HCT116 (cell line): Measurements from ENCODE around the gene CPNE9. TPM values are rescaled to one million over a fixed set of nuclear protein-coding genes. Genes with fewer than 3 reads are reported as not detected.

Experiments used
- ATAC-seq: fragments of 200-7000 bp; cut with Tn5 transposase; 2 replicates; pipeline ENCODE4 v1.9.1; 2020; ENCODE audit warnings: mild to moderate bottlenecking, moderate library complexity
- BruUV-seq: library from RNA; stranded (reverse); fragments of 400-500 nt; replicated peaks from 2 replicates; lab custom pipeline; 2021; lab: Mats Ljungman, UMichigan
- CTCF ChIA-PET: fragments of 300-600 bp; sonication (Branson Sonifier 250); formaldehyde crosslinking; loops from one replicate; lab custom pipeline; 2021; ENCODE audit warnings: antibody characterized with exemption; lab: Charles Lee
- POLR2A ChIA-PET: fragments of 300-600, 350-600 bp; sonication (Branson Sonifier 250); formaldehyde crosslinking; loops from one replicate; lab custom pipeline; 2021; ENCODE audit warnings: antibody characterized with exemption; lab: Charles Lee
- RAD21 ChIA-PET, 2 experiments: fragments of 300-600 bp; sonication (Branson Sonifier 250); formaldehyde crosslinking; loops; one replicate each; lab custom pipeline; 2023; ENCODE audit warnings: low total read pairs in 2 of 2; ENCODE audit not compliant: uncharacterized antibody in 2 of 2, unreplicated experiment in 2 of 2, low non-redundant PET in 1 of 2; lab: Charles Lee
- DNase-seq: peaks from one replicate; pipeline ENCODE4 v3.0.0-alpha.2; 2010; ENCODE audit warnings: low read depth, low spot score
- H2AFZ ChIP-seq: fragments of 200-600 bp; shearing (Covaris generic), sonication (generic); 2 replicates; pipeline ENCODE4 v1.6.1; 2017; ENCODE audit warnings: low read depth, mixed run types, mixed read lengths, antibody characterized with exemption, low read length; ENCODE audit not compliant: poor library complexity, severe bottlenecking
- H3K27ac ChIP-seq: 2 replicates; pipeline ENCODE4 v1.5.1; 2012; ENCODE audit warnings: low read depth, low read length
- H3K27me3 ChIP-seq: fragments of 200-600 bp; sonication (generic); 2 replicates; pipeline ENCODE4 v1.6.1; 2016; ENCODE audit warnings: mixed run types, low read length, mixed read lengths; ENCODE audit not compliant: insufficient read depth
- H3K36me3 ChIP-seq, 2 experiments: fragments of 200-500 bp in 1 of 2; fragments of 200-600 bp in 1 of 2; sonication (Bioruptor generic) in 1 of 2; sonication (generic) in 1 of 2; 2 replicates each; pipeline versions ENCODE4 v1.5.1 to v1.6.1; 2014 to 2016; ENCODE audit warnings: low read length in 2 of 2, inconsistent platforms in 1 of 2, mixed read lengths in 1 of 2, mixed run types in 1 of 2; ENCODE audit not compliant: insufficient read depth in 2 of 2, control insufficient read depth in 1 of 2
- H3K4me1 ChIP-seq, 2 experiments: fragments of 200-600 bp in 1 of 2; sonication (generic) in 1 of 2; 2 replicates each; pipeline versions ENCODE4 v1.5.1 to v1.6.1; 2012 to 2017; ENCODE audit warnings: low read length in 2 of 2, inconsistent platforms in 1 of 2, mild to moderate bottlenecking in 1 of 2, mixed read lengths in 1 of 2, mixed run types in 1 of 2, moderate library complexity in 1 of 2; ENCODE audit not compliant: insufficient read depth in 2 of 2, control insufficient read depth in 1 of 2
- H3K4me2 ChIP-seq: fragments of 200-600 bp; sonication (generic); 2 replicates; pipeline ENCODE4 v1.6.1; 2017; ENCODE audit warnings: mixed run types, low read length, mixed read lengths
- H3K4me3 ChIP-seq, 2 experiments: fragments of 200-600 bp in 1 of 2; sonication (generic) in 1 of 2; replicated peaks in 1 of 2; 2 replicates each; pipeline ENCODE4 v1.5.1; 2011 to 2016; ENCODE audit warnings: low read length in 2 of 2, control low read depth in 1 of 2, low read depth in 1 of 2, mild to moderate bottlenecking in 1 of 2, mixed read lengths in 1 of 2, mixed run types in 1 of 2
- H3K79me2 ChIP-seq: fragments of 200-600 bp; sonication (generic); 2 replicates; pipeline ENCODE4 v1.6.1; 2017; ENCODE audit warnings: mild to moderate bottlenecking, mixed run types, low read length, moderate library complexity, mixed read lengths; ENCODE audit not compliant: insufficient read depth
- H3K9ac ChIP-seq: fragments of 200-600 bp; sonication (generic); 2 replicates; pipeline ENCODE4 v1.6.1; 2016; ENCODE audit warnings: low read length, mixed read lengths
- H3K9me2 ChIP-seq: fragments of 200-600 bp; sonication (generic), shearing (Covaris generic); 2 replicates; pipeline ENCODE4 v1.6.1; 2017; ENCODE audit warnings: mixed run types, mild to moderate bottlenecking, moderate library complexity; ENCODE audit not compliant: insufficient read depth
- H3K9me3 ChIP-seq, 2 experiments: fragments of 200-500 bp in 1 of 2; fragments of 200-600 bp in 1 of 2; sonication (Bioruptor generic) in 1 of 2; sonication (generic) in 1 of 2; 2 replicates each; pipeline ENCODE4 v1.6.1; 2014 to 2017; ENCODE audit warnings: low read length in 2 of 2, mixed read lengths in 2 of 2, inconsistent platforms in 1 of 2, low read depth in 1 of 2, mild to moderate bottlenecking in 1 of 2, mixed run types in 1 of 2, moderate library complexity in 1 of 2; ENCODE audit not compliant: control insufficient read depth in 1 of 2, insufficient read depth in 1 of 2
- H4K20me1 ChIP-seq: fragments of 200-600 bp; sonication (generic), shearing (Covaris generic); 2 replicates; pipeline ENCODE4 v1.6.1; 2017; ENCODE audit warnings: mixed run types, mild to moderate bottlenecking, moderate library complexity; ENCODE audit not compliant: insufficient read depth
- CBX3 ChIP-seq: IDR thresholded peaks from 2 replicates; pipeline ENCODE4 v1.6.1; 2012; ENCODE audit warnings: low read depth
- CTCF ChIP-seq, 3 experiments: fragments of 200-600 bp in 1 of 3; sonication (generic) in 1 of 3; IDR thresholded peaks in 2 of 3; conservative IDR thresholded peaks in 1 of 3; 2 replicates each; pipeline ENCODE4 v1.5.1; 2012 to 2017; ENCODE audit warnings: low read depth in 2 of 3, low read length in 2 of 3, antibody characterized with exemption in 1 of 3, borderline replicate concordance in 1 of 3, control low read depth in 1 of 3, mild to moderate bottlenecking in 1 of 3, mixed read lengths in 1 of 3, mixed run types in 1 of 3, moderate library complexity in 1 of 3; ENCODE audit not compliant: insufficient read depth in 1 of 3
- EGR1 ChIP-seq: IDR thresholded peaks from 2 replicates; pipeline ENCODE4 v1.6.1; 2012; ENCODE audit warnings: low read depth
- ELF1 ChIP-seq: IDR thresholded peaks from 2 replicates; pipeline ENCODE4 v1.6.1; 2012; ENCODE audit warnings: low read depth, borderline replicate concordance
- EZH2 ChIP-seq: fragments of 200-600 bp; sonication (generic); IDR thresholded peaks from 2 replicates; pipeline ENCODE4 v1.6.1; 2017; ENCODE audit warnings: antibody characterized with exemption, mixed run types
- FOSL1 ChIP-seq: IDR thresholded peaks from 2 replicates; pipeline ENCODE4 v1.6.1; 2012; ENCODE audit warnings: low read depth
- MAX ChIP-seq: IDR thresholded peaks from 2 replicates; pipeline ENCODE4 v1.6.1; 2012
- RAD21 ChIP-seq: IDR thresholded peaks from 2 replicates; pipeline ENCODE4 v1.6.1; 2012; ENCODE audit warnings: low read depth, mild to moderate bottlenecking
- SIN3A ChIP-seq: IDR thresholded peaks from 2 replicates; pipeline ENCODE4 v1.6.1; 2012; ENCODE audit warnings: low read depth
- SRF ChIP-seq: IDR thresholded peaks from 2 replicates; pipeline ENCODE4 v1.6.1; 2012; ENCODE audit warnings: low read depth
- TCF7L2 ChIP-seq: IDR thresholded peaks from 2 replicates; pipeline ENCODE4 v1.7.0; 2011; ENCODE audit warnings: borderline replicate concordance, inconsistent platforms; ENCODE audit not compliant: insufficient read depth, insufficient read length; ENCODE audit errors: extremely low read depth
- YY1 ChIP-seq: IDR thresholded peaks from 2 replicates; pipeline ENCODE4 v1.6.1; 2011; ENCODE audit warnings: low read length, low read depth, moderate library complexity, mild to moderate bottlenecking; ENCODE audit not compliant: insufficient replicate concordance; ENCODE audit errors: extremely low read depth
- ZBTB33 ChIP-seq: IDR thresholded peaks from 2 replicates; pipeline ENCODE4 v1.6.1; 2011; ENCODE audit warnings: mild to moderate bottlenecking, low read length, moderate library complexity; ENCODE audit not compliant: insufficient replicate concordance; ENCODE audit errors: extremely low read depth
- ZFX ChIP-seq: fragments of 450-650 bp; IDR thresholded peaks from 2 replicates; pipeline ENCODE4 v1.6.1; 2017
- ZNF274 ChIP-seq: fragments of 200-500 bp; sonication (Bioruptor generic); IDR thresholded peaks from 2 replicates; pipeline ENCODE4 v1.6.1; 2014; ENCODE audit warnings: mild to moderate bottlenecking, low read depth, low read length, inconsistent platforms
- intact Hi-C: fragments of 100-400 bp; cut with micrococcal nuclease; formaldehyde crosslinking; loops from 2 replicates; pipeline ENCODE4 v1.10.0; 2022
- total RNA-seq: library from RNA; stranded (reverse); gene quantifications from one replicate; pipeline ENCODE4 v1.2.1, GENCODE V29; 2021; ENCODE audit not compliant: unreplicated experiment
- TF ChIP-seq, protein P1 (sequence below): IDR thresholded peaks from 2 replicates; pipeline ENCODE4 v1.6.1; 2012; ENCODE audit warnings: low read depth

CPNE9 gene
- total RNA-seq, 1 experiment from 2014 or later, result 0.98 TPM

DNA sequence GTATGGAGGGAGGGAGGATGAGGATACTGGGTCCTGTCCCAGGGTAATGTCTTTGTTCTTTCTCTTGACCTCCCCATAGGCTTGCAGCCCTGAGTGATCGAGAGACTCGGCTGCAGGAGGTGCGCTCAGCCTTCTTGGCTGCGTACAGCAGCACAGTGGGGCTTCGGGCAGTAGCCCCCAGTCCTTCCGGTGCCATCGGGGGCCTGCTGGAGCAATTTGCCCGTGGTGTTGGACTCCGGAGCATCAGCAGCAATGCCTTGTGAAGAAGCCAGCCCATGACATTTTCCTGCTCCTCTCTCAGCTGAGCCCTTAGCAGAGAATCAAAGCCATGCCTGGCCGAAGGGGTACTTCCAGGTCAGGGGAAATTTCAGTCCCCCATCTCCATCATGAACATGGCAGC lies 1.9 kb upstream of the CPNE9 start (continued):
- TF ChIP-seq, protein P1, sequence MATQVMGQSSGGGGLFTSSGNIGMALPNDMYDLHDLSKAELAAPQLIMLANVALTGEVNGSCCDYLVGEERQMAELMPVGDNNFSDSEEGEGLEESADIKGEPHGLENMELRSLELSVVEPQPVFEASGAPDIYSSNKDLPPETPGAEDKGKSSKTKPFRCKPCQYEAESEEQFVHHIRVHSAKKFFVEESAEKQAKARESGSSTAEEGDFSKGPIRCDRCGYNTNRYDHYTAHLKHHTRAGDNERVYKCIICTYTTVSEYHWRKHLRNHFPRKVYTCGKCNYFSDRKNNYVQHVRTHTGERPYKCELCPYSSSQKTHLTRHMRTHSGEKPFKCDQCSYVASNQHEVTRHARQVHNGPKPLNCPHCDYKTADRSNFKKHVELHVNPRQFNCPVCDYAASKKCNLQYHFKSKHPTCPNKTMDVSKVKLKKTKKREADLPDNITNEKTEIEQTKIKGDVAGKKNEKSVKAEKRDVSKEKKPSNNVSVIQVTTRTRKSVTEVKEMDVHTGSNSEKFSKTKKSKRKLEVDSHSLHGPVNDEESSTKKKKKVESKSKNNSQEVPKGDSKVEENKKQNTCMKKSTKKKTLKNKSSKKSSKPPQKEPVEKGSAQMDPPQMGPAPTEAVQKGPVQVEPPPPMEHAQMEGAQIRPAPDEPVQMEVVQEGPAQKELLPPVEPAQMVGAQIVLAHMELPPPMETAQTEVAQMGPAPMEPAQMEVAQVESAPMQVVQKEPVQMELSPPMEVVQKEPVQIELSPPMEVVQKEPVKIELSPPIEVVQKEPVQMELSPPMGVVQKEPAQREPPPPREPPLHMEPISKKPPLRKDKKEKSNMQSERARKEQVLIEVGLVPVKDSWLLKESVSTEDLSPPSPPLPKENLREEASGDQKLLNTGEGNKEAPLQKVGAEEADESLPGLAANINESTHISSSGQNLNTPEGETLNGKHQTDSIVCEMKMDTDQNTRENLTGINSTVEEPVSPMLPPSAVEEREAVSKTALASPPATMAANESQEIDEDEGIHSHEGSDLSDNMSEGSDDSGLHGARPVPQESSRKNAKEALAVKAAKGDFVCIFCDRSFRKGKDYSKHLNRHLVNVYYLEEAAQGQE, result no peak
- TF ChIP-seq SIN3A, result no peak
- no peak for TF ChIP-seq FOSL1
- no peak for TF ChIP-seq CBX3
- no peak for TF ChIP-seq SRF
- TF ChIP-seq EZH2, result no peak

DNA sequence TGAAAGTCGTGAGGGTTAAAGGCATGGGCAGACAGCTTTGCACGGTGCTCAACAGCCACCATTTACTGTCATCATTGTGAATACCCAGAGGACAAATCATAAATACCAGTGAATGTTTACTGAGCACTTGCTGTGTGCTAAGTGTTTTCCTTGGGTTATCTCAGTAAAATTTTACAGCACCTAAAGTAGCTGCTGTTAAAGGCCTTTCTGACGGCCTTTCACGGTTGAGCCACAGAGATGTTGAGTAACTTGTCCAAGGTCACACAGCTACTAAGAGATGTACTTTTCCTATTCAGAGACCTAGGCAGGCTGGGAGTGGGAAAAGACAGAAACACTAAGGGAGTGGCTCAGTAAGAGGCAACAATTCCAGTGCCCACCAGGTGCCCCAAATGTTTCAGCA lies 393 bp upstream of the CPNE9 start:
- Histone ChIP-seq H3K4me2 (no peak overlapping the region), H2AFZ (no peak overlapping the region), H3K4me3 (no peak overlapping the region), H3K9me3 (no peaks in the 10 kb centered on the region), H3K9me2 (no peaks in the 10 kb centered on the region), H4K20me1 (no peaks in the 10 kb centered on the region), H3K36me3 (peaks cover 0 to 3% of the 10 kb centered on the region in 2 experiments; a peak in 1 of 4 replicates), H3K27ac (no peak overlapping the region), H3K27me3 (no peaks in the 10 kb centered on the region), H3K4me1 (peaks cover 0 to 9% of the 10 kb centered on the region in 2 experiments; a peak in 2 of 4 replicates), H3K79me2 (no peaks in the 10 kb centered on the region), H3K9ac (no peak overlapping the region)
- DNase-seq (no peak), ATAC-seq (no peak)
- CTCF ChIA-PET, result no interaction called here
- no TSS peak for BruUV-seq
- POLR2A ChIA-PET, result no interaction called here
- RAD21 ChIA-PET, result no interaction called here
- intact Hi-C loops, result no loop called here
- TF ChIP-seq ZFX (no peak), CTCF (IDR thresholded peaks at IDR 0.05 in 2 of 3, conservative IDR thresholded peaks at IDR 0.05 in 1 of 3; ENCODE audit: borderline replicate concordance in 1 of 3, insufficient read depth in 1 of 3, low read depth in 2 of 3, low read length in 2 of 3) (no peak), ZNF274 (no peak), ZBTB33 (no peak), RAD21 (no peak), SRF (no peak), YY1 (no peak), EGR1 (no peak), TCF7L2 (no peak), ELF1 (no peak), MAX (no peak), FOSL1 (no peak)
